ENCODE measurements around the gene DDB1.
"Not testable (repeated sequence)": the region's sequence is repeated elsewhere in the genome, so short reads cannot be mapped to it uniquely, and the experiment has no call there.

DDB1 gene

DNA sequence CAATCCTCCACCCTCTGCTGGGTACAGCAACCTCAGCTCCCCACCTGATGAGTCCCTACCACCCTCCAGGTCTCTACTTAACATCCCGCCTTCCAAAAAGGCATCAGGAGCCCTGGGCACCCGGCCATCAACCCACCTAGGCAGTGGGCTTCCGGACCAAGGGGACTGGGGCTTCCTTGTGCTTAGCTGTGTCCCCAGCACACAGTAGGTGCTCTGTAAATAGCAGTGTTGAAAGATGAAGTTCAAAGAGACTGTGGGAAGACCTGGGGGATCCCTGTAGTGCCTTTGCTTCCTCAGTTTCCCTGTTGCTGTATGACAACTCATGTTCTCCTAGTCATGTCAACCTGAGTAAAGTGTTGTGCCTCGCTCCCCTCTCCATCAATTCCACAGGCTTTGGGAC, 58.8 kb downstream of the DDB1 start:
- no peak for FAIRE-seq
- no peak for DNase-seq (ENCODE audit: insufficient read length, low spot score)

GRCh38 chr11:61273178-61274078, 59.5 kb downstream of the DDB1 start:
- no peak for FAIRE-seq

GRCh38 chr11:61272731-61273130, 60.2 kb downstream of the DDB1 start:
- no peak for DNase-seq (ENCODE audit: insufficient read length, low spot score)
- no peak for FAIRE-seq

More at GRCh38 chr11:61273178-61274078, 59.5 kb downstream of the DDB1 start:
- no peak for DNase-seq (ENCODE audit: insufficient read length, low spot score)

DNA sequence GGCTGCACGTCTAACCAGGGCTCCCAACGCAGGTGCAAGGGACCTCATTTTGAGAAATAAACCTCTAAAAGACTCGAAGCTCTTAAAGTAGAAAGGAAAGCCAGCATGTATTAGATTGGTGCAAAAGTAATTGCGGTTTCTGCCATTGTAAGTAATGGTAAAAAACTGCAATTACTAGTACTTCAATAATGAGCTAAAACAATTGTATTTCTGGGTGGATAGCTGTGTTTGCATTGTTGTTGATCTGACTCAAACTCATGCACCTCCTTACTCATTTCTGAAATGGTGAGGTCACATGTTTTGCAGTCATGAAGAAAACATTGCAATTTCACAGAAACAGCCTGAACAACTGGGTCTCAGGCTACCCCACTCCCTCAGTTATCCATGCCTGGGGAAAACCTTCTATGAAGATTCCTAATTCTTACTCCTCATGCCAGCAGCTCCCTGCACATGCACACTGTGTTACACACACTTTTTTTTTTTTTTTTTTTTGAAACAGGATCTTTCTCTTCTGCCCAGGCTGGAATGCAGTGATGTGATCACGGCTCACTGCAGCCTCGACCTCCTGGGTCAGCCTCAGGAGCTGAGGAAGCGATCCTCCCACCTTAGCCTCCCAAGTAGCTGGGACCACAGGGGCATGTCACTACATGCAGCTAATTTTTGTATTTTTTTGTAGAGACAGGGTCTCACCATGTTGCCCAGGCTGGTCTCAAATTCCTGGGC, 62.4 kb downstream of the DDB1 start:
- DNase-seq (ENCODE audit: insufficient read length, low spot score): no peak
- no peak for FAIRE-seq

GRCh38 chr11:61268588-61269250, 64.2 kb downstream of the DDB1 start:
- DNase-seq (ENCODE audit: insufficient read length, low spot score): no peak
- FAIRE-seq: no peak

DNA sequence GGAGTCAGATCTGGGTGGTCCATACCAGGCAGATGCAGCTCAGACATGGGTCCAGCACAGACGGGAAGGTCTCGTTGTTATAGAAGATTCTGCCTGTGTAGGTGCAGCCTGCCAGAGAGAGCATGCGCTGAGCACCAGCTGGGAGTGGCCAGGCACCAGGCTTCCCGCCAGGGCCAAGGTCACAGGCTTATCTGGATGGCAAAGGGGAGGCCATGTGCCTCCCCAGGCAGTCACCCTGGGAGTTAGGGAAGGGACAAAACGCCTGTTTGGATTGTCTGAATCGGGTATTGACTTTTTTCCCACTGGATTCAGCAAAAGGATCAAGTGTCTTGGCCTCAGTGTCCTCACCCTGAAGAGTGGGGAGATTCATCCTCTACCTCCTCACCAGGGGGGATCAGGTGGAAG, 65.5 kb downstream of the DDB1 start:
- no peak for DNase-seq (ENCODE audit: insufficient read length, low spot score)
- no peak for FAIRE-seq

DNA sequence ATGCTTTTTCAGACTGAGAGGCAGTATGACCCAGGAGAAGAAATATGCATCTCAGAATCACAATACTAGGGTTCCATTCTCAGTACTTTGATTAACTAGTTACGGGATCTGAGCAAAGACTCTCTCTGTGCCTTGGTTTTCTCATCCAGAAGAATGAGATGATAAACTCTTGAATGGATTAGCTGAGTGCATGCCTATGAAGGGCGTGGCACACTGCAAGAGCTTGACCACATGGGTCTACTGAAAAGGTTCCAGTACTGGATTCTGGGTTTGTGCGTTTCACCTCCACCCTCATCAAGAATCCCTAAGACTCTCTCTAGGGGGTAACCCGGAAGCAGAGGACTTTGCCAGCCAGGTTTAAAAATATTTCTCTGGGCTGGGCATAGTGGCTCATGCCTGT, 66.3 kb downstream of the DDB1 start:
- DNase-seq (ENCODE audit: insufficient read length, low spot score) (no peak), FAIRE-seq (no peak)

GRCh38 chr11:61265357-61265756, 67.5 kb downstream of the DDB1 start:
- DNase-seq (ENCODE audit: insufficient read length, low spot score): no peak
- FAIRE-seq: no peak

DNA sequence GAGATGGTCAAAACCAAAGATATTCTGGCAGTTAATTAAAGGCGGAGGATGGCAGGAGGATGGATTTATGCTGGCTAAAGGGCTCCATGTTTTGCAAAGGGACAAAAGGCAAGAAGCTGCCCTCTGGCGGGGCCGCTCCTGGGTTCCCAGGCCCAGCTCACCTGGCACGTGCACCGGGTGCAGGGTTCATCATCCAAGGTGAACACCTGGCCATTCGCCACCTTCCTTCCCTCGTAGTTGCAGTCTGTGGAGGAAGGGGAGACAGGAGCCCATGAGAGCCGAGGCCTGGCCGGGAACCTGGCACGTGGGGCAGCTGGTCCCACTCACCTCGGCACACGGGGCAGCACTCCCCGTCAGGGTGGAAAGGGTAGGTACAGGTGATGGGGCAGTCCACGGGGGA, 68.1 kb downstream of the DDB1 start:
- no peak for FAIRE-seq

GRCh38 chr11:61264371-61264770, 68.5 kb downstream of the DDB1 start:
- DNase-seq (ENCODE audit: insufficient read length, low spot score): no peak
- FAIRE-seq: no peak

More for the DNA sequence above, 68.1 kb downstream of the DDB1 start:
- no peak for DNase-seq (ENCODE audit: insufficient read length, low spot score)

- FAIRE-seq (no peak), DNase-seq (ENCODE audit: insufficient read length, low spot score) (no peak)
These were observed 73.5 kb downstream of the DDB1 start for GRCh38 chr11:61259363-61259762.

- DNase-seq (ENCODE audit: insufficient read length, low spot score): no peak
- FAIRE-seq: no peak
These were observed 74.4 kb downstream of the DDB1 start for GRCh38 chr11:61258546-61258945.

DNA sequence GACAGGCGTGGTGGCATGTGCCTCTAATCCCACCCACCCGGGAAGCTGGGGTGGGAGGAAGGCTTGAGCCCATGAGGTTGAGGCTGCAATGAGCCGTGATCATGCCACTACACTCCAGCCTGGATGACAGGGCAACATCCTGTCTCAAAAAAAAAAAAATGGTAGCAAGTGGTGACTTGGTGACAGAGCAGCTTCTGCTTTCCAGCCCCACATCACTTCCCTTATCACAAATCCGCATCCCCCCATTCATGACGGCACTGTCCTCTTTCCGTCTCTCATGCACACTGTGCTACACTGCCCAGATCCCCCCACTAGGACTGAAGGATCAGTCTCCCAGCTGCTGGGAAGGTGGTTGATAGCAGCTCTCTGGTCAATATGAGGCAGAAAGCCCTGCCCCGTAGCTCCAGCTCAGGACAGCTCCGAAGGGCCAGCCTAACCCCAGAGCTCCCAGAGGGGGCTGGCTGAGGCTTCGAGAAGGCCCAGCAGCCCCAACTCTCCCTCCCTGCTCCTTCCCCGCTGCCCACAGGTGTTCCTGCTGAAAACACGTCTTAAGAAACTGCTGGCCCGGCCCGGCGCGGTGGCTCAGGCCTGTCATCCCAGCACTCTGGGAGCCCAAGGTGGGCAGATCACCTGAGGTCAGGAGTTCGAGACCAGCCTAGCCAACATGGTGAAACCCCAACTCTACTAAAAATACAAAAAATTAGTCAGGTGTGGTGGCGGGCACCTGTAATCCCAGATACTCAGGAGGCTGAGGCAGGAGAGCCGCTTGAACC, 76.0 kb downstream of the DDB1 start:
- DNase-seq (ENCODE audit: insufficient read length, low spot score) (no peak), FAIRE-seq (no peak)

DNA sequence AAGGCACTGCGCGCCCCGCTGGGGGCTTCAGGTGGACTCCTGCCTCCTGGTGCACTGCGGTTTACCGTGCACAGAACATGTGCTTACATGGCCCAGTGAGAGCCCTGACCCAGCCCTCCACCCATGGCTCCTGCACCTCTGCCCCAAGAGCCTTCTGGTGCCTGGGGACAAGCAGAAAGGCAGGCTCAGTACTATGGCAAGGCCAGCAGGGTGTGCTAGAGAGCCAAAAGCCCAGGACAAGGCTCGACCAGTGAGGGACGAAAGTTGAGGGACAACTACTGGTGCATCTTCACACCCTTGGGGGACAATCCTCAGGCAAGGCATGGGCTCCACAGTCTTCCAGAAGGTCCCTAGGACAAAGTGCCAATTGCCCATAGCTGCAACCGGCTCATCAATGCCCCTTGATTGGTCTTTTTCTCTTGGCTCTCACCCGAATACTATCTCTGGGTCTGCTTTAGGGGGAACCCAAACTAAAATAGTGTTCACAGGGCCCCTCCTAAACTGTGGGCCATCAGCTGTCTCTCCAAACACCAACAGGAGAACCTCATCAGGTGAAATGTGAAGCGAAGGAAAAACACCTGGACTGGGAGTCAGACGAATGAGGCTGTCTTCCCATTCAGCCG, 78.4 kb downstream of the DDB1 start:
- FAIRE-seq (peak; percentile 91), DNase-seq (ENCODE audit: insufficient read length, low spot score) (peak; percentile 91)

GRCh38 chr11:61252332-61252731, 80.6 kb downstream of the DDB1 start:
- FAIRE-seq; DNase-seq (ENCODE audit: insufficient read length, low spot score): not testable (repeated sequence)

GRCh38 chr11:61250796-61251765, 81.8 kb downstream of the DDB1 start:
- DNase-seq (ENCODE audit: insufficient read length, low spot score); FAIRE-seq: not testable (repeated sequence)

All from GM19239 (cell line).